ENCODE measurements around the gene MYOF. TPM values are rescaled to one million over a fixed set of nuclear protein-coding genes. Genes with fewer than 3 reads are reported as not detected.

Gene MYOF
- total and polyA plus RNA-seq, 7 donors = 0.70 to 9.4 (median 4.2) TPM

DNA sequence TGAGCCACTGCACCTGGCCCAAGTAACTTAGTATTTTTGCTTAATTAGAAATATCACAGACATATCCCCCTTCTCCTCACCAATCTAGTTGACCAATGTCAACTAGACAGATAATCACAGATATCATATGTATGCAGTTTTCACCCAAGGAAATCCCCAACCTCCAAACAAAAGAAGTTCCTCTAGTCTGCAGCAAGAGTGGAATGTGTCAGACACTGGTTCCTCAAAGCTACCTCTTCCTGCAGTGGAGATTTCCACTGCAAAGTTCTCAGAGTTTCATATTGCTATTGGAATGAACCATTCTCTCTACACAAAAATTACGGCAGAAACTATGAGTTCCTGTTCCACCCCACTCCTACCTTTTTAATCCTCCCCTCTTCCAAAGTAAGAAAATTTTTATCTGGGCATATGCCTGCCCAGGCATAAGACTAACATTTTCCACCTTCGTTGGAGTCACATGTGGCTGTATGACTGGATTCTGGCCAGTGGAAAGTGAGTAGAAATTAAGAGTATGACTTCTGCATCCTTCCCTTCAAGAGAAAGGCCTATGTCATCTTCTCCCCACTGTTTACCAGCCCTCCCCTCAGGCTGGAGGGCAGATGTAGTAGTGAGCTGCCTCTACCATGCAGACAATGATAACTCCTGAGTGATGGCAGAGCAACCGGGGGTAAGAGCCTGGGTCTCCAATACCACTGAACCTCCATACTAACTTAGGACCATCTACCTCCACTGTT is 103.0 kb downstream of the MYOF start:
- Histone ChIP-seq H3K27me3 (ENCODE audit: insufficient read depth in 3 of 3, low read length in 2 of 3) (no peaks in the 10 kb centered on the region), H3K4me1 (no peaks in the 10 kb centered on the region), H3K27ac (no peak overlapping the region), H3K4me3 (no peak overlapping the region), H3K36me3 (ENCODE audit: insufficient read depth in 1 of 2, low read depth in 1 of 2) (peaks cover 2 to 9% of the 10 kb centered on the region in 2 donors), H3K9me3 (no peaks in the 10 kb centered on the region)
- TF ChIP-seq, protein P1, sequence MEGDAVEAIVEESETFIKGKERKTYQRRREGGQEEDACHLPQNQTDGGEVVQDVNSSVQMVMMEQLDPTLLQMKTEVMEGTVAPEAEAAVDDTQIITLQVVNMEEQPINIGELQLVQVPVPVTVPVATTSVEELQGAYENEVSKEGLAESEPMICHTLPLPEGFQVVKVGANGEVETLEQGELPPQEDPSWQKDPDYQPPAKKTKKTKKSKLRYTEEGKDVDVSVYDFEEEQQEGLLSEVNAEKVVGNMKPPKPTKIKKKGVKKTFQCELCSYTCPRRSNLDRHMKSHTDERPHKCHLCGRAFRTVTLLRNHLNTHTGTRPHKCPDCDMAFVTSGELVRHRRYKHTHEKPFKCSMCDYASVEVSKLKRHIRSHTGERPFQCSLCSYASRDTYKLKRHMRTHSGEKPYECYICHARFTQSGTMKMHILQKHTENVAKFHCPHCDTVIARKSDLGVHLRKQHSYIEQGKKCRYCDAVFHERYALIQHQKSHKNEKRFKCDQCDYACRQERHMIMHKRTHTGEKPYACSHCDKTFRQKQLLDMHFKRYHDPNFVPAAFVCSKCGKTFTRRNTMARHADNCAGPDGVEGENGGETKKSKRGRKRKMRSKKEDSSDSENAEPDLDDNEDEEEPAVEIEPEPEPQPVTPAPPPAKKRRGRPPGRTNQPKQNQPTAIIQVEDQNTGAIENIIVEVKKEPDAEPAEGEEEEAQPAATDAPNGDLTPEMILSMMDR (IDR thresholded peaks at IDR 0.05) = no peak
- intact Hi-C loops (cut with DNase I) = loop anchor here in 1 of 2 donors (5.0 to 10.0 kb wide), 2 partner anchors 43 to 306 kb away; no protein-coding TSS in a partner anchor
- DNase-seq = no peak
- no peak for ATAC-seq
- WGBS, 3 donors = 77 to 78% (median 77%) methylated on average over 3 of the region's 3 CpGs

DNA sequence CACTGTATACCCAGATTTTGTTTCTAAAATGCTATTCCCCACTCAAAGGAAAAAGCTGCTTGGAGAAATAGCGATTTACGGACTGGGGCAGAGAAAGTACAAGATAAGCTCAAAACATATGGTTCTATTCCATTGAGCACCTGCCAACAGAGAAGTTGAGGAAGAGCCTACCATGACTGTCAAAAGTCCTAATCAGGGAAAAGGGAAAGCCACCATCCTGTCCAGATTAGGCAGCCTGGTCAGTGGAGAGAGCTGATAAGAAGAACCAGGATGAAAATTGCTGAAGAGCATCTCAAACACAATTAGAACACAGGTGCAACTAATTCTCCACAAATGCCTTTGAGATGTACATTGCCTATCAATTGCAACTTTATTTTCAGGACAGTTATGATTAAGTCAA is 104.1 kb downstream of the MYOF start:
- no peak overlapping the region for H3K27ac ChIP-seq
- no peaks in the 10 kb centered on the region for H3K4me1 ChIP-seq
- DNase-seq (no peak), ATAC-seq (no peak)
- H3K27me3 ChIP-seq (ENCODE audit: insufficient read depth in 3 of 3, low read length in 2 of 3) = no peaks in the 10 kb centered on the region
- H3K36me3 ChIP-seq (ENCODE audit: insufficient read depth in 1 of 2, low read depth in 1 of 2) = peaks cover 2 to 13% of the 10 kb centered on the region in 2 donors
- no peaks in the 10 kb centered on the region for H3K9me3 ChIP-seq
- WGBS, 3 donors = 92 to 96% (median 95%) methylated on average over 2 of the region's 2 CpGs
- intact Hi-C loops (cut with DNase I) = loop anchor here in 1 of 2 donors (5.0 to 10.0 kb wide), 2 partner anchors 44 to 307 kb away; no protein-coding TSS in a partner anchor
- TF ChIP-seq, protein P1 (IDR thresholded peaks at IDR 0.05) = no peak
- no peak overlapping the region for H3K4me3 ChIP-seq

DNA sequence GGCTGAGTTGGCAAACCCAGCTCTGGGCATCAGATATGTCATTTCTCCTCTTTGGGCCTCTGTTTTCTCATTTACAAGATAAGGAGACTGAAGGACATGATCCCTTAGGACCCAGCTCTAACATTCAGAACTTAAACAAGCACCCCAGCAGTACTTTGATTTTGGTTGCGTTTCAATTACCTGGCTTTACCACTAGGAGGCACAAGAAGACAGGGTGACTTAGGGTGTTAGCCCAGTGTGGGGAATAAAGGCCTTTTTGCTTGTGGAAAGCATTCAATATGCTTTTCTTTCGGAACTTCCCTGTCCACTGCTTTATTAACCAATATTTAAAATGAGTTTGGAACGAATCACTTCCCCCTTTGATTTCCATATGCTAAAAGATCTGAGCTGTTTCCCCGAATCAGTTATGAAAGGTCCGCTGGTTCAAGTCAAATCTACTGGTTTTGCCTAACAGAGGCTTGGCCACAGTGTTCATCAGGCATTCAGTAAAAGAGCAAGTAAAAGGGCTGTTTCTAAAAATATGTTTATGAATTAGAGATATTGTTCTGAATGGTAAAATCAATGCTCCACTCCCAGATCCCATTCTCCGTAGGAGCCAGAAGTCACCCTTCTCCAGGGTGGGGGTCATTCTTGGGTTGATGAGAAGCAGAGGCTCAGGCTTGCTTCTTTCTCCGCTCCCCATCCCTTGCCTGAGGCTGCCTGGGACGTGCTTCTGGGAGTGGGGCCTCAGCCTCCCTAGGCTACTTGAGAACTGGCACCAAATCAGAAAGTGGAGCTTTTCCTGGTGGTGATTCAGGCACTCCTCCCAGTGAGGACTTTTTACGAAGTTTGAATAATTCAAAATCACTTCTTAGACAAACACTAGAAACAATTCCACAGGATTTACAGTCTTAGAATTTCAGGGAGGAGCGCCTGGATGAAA is 105.5 kb downstream of the MYOF start:
- Histone ChIP-seq H3K36me3 (ENCODE audit: insufficient read depth in 1 of 2, low read depth in 1 of 2) (peaks cover 2 to 27% of the 10 kb centered on the region in 2 donors), H3K4me1 (no peaks in the 10 kb centered on the region), H3K27me3 (ENCODE audit: insufficient read depth in 3 of 3, low read length in 2 of 3) (no peaks in the 10 kb centered on the region), H3K9me3 (no peaks in the 10 kb centered on the region), H3K27ac (peak overlapping the region; percentile 41), H3K4me3 (no peak overlapping the region)
- TF ChIP-seq, protein P1 (IDR thresholded peaks at IDR 0.05) = peak; percentile 95
- ATAC-seq = peak; percentile 74 to 91 (median 86)
- WGBS, 3 donors = 48 to 54% (median 51%) methylated on average over 10 of the region's 10 CpGs
- peak in 1 of 2 donors; percentile 18 for DNase-seq
- intact Hi-C loops (cut with DNase I) = loop anchor here in 1 of 2 donors (1.0 to 10.0 kb wide), 4 partner anchors 46 to 308 kb away; partner anchors contain the start of gene MYOF

DNA sequence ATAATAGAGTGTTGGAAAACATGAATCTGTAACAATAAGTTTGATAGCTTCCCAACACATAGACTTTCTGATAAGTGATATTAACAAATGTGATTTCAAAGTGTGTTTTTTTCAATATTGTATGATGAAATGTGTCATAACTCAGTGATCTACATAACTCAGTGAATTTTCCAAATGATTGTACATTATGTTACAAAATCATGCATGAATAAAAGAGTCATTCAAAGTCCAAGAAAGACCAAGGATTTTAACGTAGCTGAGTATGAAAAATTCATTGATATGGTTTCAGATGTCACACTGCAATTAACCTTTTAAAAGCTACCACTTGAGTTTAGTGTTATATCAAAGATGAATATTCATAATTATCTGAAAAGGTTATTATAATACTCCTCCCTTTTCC is 111.2 kb downstream of the MYOF start:
- 15 to 47% (median 24%) methylated on average over 1 of the region's 1 CpG for WGBS, 3 donors
- no peaks in the 10 kb centered on the region for H3K4me1 ChIP-seq
- no peak overlapping the region for H3K27ac ChIP-seq
- no peak for ATAC-seq
- TF ChIP-seq, protein P1 (IDR thresholded peaks at IDR 0.05) = no peak
- H3K4me3 ChIP-seq = no peak overlapping the region
- DNase-seq = no peak
- intact Hi-C loops (cut with DNase I) = loop anchor here in 1 of 2 donors (10.0 kb wide), 1 partner anchor 314 kb away; no protein-coding TSS in a partner anchor
- H3K27me3 ChIP-seq (ENCODE audit: insufficient read depth in 3 of 3, low read length in 2 of 3) = no peaks in the 10 kb centered on the region
- no peaks in the 10 kb centered on the region for H3K9me3 ChIP-seq
- H3K36me3 ChIP-seq (ENCODE audit: insufficient read depth in 1 of 2, low read depth in 1 of 2) = peaks cover 2 to 28% of the 10 kb centered on the region in 2 donors

Data from psoas muscle (tissue), 8 donors.